Stomach (tissue), 4 donors: ENCODE data around the gene TRIM37.

ENCODE experiments used
- CTCF ChIP-seq, 7 experiments: fragments of 450-650 bp in 4 of 7; fragments of 200-600 bp in 3 of 7; sonication (generic) in 3 of 7; IDR thresholded peaks; one replicate each; pipeline ENCODE4 v1.5.1; 2016 to 2019; ENCODE audit warnings: antibody characterized with exemption in 7 of 7, control low read depth in 2 of 7, mild to moderate bottlenecking in 1 of 7
- POLR2A ChIP-seq, 4 donors: fragments of 450-650 bp; IDR thresholded peaks; one replicate each; pipeline ENCODE4 v1.6.1; 2016; ENCODE audit warnings: antibody characterized with exemption in 4 of 4, control low read depth in 2 of 4, mild to moderate bottlenecking in 1 of 4, moderate library complexity in 1 of 4
- POLR2AphosphoS5 ChIP-seq, 3 donors: sonication (generic); formaldehyde crosslinking; IDR thresholded peaks; one replicate each; pipeline ENCODE4 v1.6.1; 2016; ENCODE audit warnings: antibody characterized with exemption in 3 of 3

GRCh38 chr17:58947824-58948223 is 158.9 kb downstream of the TRIM37 start:
- TF ChIP-seq CTCF (IDR thresholded peaks at IDR 0.05) = no peak
- no peak for TF ChIP-seq POLR2A (IDR thresholded peaks at IDR 0.05)
- no peak for TF ChIP-seq POLR2AphosphoS5 (IDR thresholded peaks at IDR 0.05)
